NT2/D1 (cell line): Measurements from ENCODE around the gene ABI3BP.

ENCODE experiments used
- SUZ12 ChIP-seq: IDR thresholded peaks from 2 replicates; pipeline ENCODE4 v1.6.1; 2011; ENCODE audit not compliant: insufficient read length, insufficient read depth; ENCODE audit errors: extremely low read depth
- YY1 ChIP-seq: IDR thresholded peaks from 2 replicates; pipeline ENCODE4 v1.6.1; 2011; ENCODE audit not compliant: insufficient read length, insufficient read depth
- ZNF274 ChIP-seq: IDR thresholded peaks from 2 replicates; pipeline ENCODE4 v1.6.1; 2011; ENCODE audit warnings: mild to moderate bottlenecking, low read depth, low read length

DNA sequence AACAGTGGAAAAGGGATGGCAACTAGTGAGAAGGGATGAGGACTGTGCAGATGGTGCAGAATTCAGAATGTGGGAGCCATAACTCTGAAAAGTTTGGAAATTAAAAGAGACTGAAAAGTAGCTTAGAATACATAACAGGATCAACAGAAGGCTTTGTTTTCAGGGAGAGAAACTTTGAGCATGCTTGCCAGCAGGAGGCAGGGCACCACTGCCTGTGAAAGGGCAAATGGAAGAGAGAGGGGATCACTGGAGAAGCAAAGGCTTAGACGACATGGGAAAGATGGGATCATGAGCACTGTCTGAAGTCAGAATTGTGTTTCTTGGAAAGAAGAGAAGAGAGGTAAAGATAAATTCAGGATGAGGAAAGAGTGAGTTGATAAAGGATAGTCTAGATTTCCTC, 99.6 kb downstream of the ABI3BP start:
- no peak for TF ChIP-seq ZNF274
- no peak for TF ChIP-seq YY1
- TF ChIP-seq SUZ12: no peak
